Activated CD4-positive, alpha-beta T cell treated with anti-CD3 and anti-CD28 coated beads, Interleukin-2, amount 50 U/mL, for 48 hours (primary cell): Measurements from ENCODE around the gene EN1.

Experiments
- DNase-seq, 2 experiments: peaks; one replicate each; pipeline ENCODE4 v3.0.0-alpha.2; 2020

Gene EN1

GRCh38 chr2:118816669-118817068, 30.8 kb downstream of the EN1 start:
- DNase-seq = no peak

GRCh38 chr2:118815731-118816130, 31.7 kb downstream of the EN1 start:
- no peak for DNase-seq

GRCh38 chr2:118815314-118815713, 32.1 kb downstream of the EN1 start:
- DNase-seq = no peak

- DNase-seq = no peak
Observed at GRCh38 chr2:118814368-118814767, 33.1 kb downstream of the EN1 start.

- no peak for DNase-seq
Observed at GRCh38 chr2:118813601-118814339, 33.7 kb downstream of the EN1 start.

GRCh38 chr2:118813111-118813510, 34.3 kb downstream of the EN1 start:
- DNase-seq = no peak

GRCh38 chr2:118812552-118812951, 34.9 kb downstream of the EN1 start:
- DNase-seq = no peak

- DNase-seq = no peak
Observed at GRCh38 chr2:118811514-118812115, 35.8 kb downstream of the EN1 start.

- no peak for DNase-seq
Observed at GRCh38 chr2:118810766-118811165, 36.7 kb downstream of the EN1 start.

- DNase-seq = no peak
Observed at GRCh38 chr2:118808429-118808809, 39.0 kb downstream of the EN1 start.

- no peak for DNase-seq
Observed at GRCh38 chr2:118807668-118808428, 39.6 kb downstream of the EN1 start.

- DNase-seq = no peak
Observed at GRCh38 chr2:118806797-118807667, 40.4 kb downstream of the EN1 start.

GRCh38 chr2:118805064-118805690, 42.3 kb downstream of the EN1 start:
- DNase-seq = no peak

GRCh38 chr2:118803012-118803411, 44.4 kb downstream of the EN1 start:
- no peak for DNase-seq

GRCh38 chr2:118801151-118801550, 46.3 kb downstream of the EN1 start:
- no peak for DNase-seq

- DNase-seq = no peak
Observed at GRCh38 chr2:118800736-118801135, 46.7 kb downstream of the EN1 start.

GRCh38 chr2:118794546-118794945, 52.9 kb downstream of the EN1 start:
- DNase-seq = no peak
